Left lobe of liver (tissue), 2 donors: ENCODE results near the gene NAA35. TPM values are rescaled to one million over a fixed set of nuclear protein-coding genes. Genes with fewer than 3 reads are reported as not detected.
"Not testable (repeated sequence)": the region's sequence is repeated elsewhere in the genome, so short reads cannot be mapped to it uniquely, and the experiment has no call there.

Experiments
- ATAC-seq: fragments of 200-7000 bp; cut with Tn5 transposase; one replicate; pipeline ENCODE4 v1.9.1; 2020; ENCODE audit warnings: mild to moderate bottlenecking, moderate library complexity
- DNase-seq: peaks from one replicate; pipeline ENCODE4 v3.0.0-alpha.2; 2020; ENCODE audit warnings: low spot score
- total RNA-seq: library from RNA; stranded (reverse); gene quantifications from one replicate; pipeline ENCODE4 v1.2.1, GENCODE V29; 2021
- donor health status: DM: no; HTN: no; CAD: no; lungs with moderate emphysema.
- donor health status: DM: no; HTN: yes; CAD: no.

NAA35 gene
- total RNA-seq, 1 donor from 2014 or later, result 7.9 TPM

DNA sequence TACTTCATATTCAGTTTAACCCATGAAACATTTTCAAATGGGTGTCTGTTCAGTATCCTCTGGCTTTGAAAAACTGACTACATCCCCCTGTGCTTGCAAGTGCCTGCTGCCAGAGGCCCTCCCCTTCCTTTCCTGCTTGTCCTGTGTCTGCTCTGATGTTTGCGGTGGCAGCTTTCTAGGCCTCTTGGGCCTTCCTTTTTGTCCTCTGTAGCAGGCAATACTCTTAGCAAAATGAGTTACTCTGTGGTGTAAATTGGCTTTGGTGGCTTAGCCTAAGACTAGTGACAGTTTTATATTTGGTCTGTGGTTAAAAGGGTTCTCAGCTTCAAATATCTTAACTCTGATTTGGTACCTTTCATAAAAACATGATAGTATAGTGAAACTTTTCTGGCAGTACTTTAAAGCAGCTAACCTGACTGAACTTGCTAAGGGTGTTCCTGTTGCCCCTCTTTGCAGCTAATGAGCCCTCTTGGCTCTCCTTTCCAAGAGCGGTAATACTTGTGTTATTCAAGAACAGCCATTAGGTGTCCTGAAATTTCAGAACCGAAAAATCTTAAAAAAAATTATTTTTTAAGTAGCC, 81.8 kb downstream of the NAA35 start:
- ATAC-seq (no peak), DNase-seq (no peak)

DNA sequence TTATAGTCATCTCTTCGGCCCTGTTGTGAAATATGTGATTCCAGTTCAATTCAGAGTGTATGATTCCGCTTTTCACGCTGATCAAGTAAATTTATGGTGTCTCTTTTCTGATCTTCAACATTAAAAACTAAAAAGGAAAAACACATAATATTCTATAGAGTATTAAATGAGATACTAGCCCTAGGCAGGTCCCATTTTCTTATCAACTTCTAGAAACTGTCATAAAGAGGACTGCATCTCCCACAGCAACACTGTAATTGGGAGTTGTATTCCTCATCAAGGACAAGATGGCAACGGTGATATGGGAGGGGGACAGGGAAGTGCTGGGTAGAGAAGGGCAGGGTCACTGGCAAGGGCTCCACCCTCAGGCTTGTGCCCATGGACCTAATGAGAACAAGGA, 86.8 kb downstream of the NAA35 start:
- DNase-seq, result no peak
- no peak for ATAC-seq

DNA sequence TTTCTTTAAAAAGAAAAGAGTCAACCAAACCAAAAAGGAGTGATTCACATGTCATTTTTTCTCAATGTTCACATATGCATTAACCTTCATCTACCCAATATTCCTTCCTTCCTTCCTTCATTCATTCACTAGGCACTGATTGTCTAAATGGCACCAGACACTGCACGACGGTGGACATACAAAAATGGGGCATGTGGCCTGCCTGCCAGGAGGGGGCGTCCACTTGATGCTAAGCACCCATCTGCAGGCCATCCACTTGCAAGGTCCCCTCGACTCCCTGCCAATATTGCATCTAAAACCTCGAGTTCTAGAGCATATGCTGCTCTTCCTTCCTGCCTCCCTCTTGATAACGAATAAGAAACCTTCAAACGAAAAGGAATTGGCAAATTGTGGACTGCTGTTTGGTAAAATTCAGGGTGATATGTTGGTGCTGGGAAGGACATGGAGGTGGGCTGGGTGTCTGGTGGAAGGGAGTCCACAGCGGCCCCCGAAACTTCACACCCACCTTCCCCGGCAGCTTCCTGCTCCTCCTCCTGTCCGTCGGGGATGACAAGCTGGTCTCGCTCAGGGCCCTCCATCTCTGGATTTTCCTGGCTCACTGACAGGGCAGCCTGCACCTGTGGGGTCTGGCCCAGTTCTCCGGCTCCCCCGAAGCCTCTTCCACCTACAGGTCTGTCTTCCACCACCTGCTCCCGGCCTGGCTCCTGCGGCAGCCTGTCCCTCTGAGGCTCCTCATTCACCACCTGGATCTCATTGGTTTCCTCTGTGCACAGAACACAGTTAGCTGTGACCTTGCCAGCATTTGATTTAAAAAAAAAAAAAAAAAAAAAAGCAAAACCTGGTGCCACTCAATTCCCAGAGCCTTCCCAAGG, 94.2 kb downstream of the NAA35 start:
- DNase-seq (no peak), ATAC-seq (peak; percentile 49)

- no peak for ATAC-seq
These were observed 95.0 kb downstream of the NAA35 start for GRCh38 chr9:86035827-86036440.

GRCh38 chr9:86036555-86036954, 95.6 kb downstream of the NAA35 start:
- ATAC-seq (no peak), DNase-seq (no peak)

More at GRCh38 chr9:86035827-86036440, 95.0 kb downstream of the NAA35 start:
- DNase-seq, result no peak

DNA sequence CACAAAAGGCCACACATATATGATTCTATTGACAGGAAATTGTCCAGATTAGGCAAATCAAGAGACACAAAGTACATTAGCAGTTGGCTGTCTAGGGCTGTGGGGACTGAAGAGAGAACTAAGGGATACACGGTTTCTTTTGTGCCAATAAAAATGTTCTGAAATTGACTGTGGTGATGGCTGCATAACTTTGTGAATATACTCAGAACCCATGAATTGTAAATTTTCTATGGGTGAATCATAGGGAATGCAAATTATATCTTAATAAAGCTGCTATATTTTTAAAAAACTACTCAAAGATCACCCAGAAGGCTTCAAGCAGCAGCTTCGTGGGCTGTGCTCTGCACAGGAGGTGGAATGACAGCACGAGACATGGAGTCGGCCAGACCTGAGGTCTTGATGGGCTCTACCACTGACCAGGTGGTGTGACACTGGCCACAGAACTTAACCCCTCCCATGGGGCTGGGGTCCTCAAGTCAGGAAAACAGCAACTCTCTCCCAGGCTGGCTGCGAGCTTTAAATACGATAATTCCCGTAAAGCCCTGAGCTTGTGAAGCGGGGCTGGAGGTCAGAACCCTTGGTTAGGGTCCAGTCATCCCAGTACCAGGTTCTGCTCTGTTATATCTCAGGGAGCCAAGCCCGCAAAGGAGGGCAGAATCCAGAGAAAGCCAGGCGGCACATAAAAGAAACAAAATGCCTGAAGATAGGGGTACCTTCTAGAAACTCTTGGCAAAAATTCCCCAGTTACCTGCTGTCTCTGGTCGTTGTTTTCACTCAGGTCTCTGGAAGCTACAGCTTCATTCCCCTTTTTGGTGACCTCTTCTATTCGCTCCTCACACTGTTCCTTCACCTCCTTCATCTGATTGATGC, 99.3 kb downstream of the NAA35 start:
- no peak for DNase-seq
- no peak for ATAC-seq

- no peak for ATAC-seq
- no peak for DNase-seq
These were observed 99.9 kb downstream of the NAA35 start for GRCh38 chr9:86040861-86041155.

GRCh38 chr9:86041311-86041741, 100.4 kb downstream of the NAA35 start:
- ATAC-seq (peak; percentile 37), DNase-seq (no peak)

GRCh38 chr9:86042199-86042978, 101.4 kb downstream of the NAA35 start:
- DNase-seq (no peak), ATAC-seq (no peak)

GRCh38 chr9:86043586-86043985, 102.6 kb downstream of the NAA35 start:
- no peak for DNase-seq
- no peak for ATAC-seq

- ATAC-seq (no peak), DNase-seq (no peak)
These were observed 103.1 kb downstream of the NAA35 start for GRCh38 chr9:86043999-86044398.

GRCh38 chr9:86045654-86046053, 104.7 kb downstream of the NAA35 start:
- no peak for DNase-seq
- no peak for ATAC-seq

- ATAC-seq, result no peak
- DNase-seq, result no peak
These were observed 105.2 kb downstream of the NAA35 start for GRCh38 chr9:86046071-86046636.

DNA sequence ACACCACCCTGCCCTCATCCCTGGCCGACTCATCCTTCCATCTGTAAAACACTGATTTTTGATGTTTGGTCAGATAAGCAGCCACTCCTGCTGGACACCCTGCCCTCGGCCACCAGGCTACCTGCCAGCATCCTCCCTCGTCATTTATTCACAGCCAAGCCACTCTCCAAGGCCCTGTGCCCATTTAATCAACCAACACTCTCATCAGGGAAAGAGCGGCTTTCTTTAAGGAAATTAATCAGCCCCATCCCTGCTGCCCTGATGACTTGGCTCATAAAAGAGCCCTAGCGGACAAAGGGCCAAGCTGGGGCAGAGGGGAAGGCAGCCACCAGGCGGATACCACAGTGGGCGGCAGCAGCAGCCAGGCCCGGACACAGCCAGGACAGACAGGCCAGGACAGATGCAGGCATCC, 106.0 kb downstream of the NAA35 start:
- DNase-seq (no peak), ATAC-seq (no peak)

- no peak for DNase-seq
- no peak for ATAC-seq
These were observed 106.4 kb downstream of the NAA35 start for GRCh38 chr9:86047361-86047760.

- ATAC-seq, result not testable (repeated sequence)
These were observed 107.2 kb downstream of the NAA35 start for GRCh38 chr9:86048018-86048742.

DNA sequence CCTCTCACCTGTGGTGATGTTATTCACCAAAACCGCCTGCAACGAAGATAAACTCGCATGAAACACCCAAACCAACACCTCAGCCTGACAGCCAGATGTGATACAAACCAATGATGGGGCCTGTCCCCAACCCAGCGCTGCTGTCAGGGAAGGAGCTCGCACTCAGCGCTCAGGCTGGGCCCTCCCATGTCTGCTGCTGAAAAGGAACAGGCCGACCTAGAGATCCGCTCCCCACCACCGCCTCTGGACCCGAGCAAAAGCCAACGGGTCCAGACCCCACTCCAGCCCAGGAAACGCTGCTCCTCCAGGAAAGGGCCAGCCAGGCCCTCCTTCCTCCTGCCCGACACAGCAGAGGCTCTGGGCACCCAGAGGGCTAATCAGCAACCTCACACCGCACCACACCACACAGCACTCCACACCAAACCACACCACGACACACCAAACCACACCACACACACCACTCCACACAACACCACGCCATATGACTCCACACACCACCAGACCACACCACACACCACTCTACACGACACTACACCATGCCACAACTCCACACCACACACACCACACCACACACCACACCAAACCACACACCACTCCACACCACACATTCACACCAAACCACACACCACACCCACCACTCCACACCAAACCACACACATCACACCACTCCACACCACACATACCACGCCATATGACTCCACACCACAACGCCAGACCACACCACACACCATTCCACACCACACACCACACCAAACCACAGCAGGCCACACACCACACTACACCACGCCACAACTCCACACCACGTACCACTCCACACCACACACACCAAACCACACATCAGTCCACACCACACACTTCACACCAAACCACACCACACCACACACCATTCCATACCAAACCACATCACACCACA, 111.9 kb downstream of the NAA35 start:
- ATAC-seq, result no peak
- DNase-seq, result no peak

More at GRCh38 chr9:86048018-86048742, 107.2 kb downstream of the NAA35 start:
- DNase-seq, result not testable (repeated sequence)

GRCh38 chr9:86054695-86055094, 113.7 kb downstream of the NAA35 start:
- ATAC-seq, result peak; percentile 17
- DNase-seq, result no peak
